Hypothalamus (tissue), 51 donors: Measurements from ENCODE around the gene EPHA4.

Source experiments
- DNase-seq, 51 donors: peaks; one replicate each; lab custom pipeline; 2025; lab: John Stamatoyannopoulos, UW

Gene EPHA4

GRCh38 chr2:221372159-221372884 is 199.8 kb downstream of the EPHA4 start:
- no peak for DNase-seq

- DNase-seq = no peak
These were observed 200.8 kb downstream of the EPHA4 start for GRCh38 chr2:221371347-221371746.

GRCh38 chr2:221370857-221371211 is 201.3 kb downstream of the EPHA4 start:
- no peak for DNase-seq

- no peak for DNase-seq
These were observed 201.8 kb downstream of the EPHA4 start for GRCh38 chr2:221370076-221370856.
